ENCODE measurements around the gene RIPK4.

DNA sequence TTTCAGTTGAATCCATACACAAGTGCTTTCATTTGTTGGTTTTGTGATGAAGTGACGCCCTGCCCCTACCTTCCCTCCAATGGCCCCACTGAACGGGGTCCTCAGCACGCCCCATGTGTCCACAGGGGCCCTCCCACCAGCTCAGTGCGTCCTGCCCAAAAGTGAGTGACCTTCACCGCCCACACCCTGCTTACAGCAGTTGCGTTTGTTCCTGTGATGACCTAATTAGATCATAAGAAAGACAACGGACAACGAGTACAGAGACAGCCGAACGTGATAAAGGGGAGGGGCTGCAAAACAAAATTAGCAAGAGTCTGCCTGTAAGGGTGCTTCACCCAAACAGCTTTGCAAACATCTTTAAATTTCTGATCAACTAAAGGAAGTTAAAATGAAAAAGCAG lies 38.2 kb upstream of the RIPK4 start:
- TF ChIP-seq, protein P1, sequence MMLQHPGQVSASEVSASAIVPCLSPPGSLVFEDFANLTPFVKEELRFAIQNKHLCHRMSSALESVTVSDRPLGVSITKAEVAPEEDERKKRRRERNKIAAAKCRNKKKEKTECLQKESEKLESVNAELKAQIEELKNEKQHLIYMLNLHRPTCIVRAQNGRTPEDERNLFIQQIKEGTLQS (IDR thresholded peaks at IDR 0.05) = no peak
- TF ChIP-seq, protein P2, sequence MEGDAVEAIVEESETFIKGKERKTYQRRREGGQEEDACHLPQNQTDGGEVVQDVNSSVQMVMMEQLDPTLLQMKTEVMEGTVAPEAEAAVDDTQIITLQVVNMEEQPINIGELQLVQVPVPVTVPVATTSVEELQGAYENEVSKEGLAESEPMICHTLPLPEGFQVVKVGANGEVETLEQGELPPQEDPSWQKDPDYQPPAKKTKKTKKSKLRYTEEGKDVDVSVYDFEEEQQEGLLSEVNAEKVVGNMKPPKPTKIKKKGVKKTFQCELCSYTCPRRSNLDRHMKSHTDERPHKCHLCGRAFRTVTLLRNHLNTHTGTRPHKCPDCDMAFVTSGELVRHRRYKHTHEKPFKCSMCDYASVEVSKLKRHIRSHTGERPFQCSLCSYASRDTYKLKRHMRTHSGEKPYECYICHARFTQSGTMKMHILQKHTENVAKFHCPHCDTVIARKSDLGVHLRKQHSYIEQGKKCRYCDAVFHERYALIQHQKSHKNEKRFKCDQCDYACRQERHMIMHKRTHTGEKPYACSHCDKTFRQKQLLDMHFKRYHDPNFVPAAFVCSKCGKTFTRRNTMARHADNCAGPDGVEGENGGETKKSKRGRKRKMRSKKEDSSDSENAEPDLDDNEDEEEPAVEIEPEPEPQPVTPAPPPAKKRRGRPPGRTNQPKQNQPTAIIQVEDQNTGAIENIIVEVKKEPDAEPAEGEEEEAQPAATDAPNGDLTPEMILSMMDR (IDR thresholded peaks at IDR 0.05; ENCODE audit: low read depth, low read length, missing input control) = no peak
- no peak for TF ChIP-seq GABPA (IDR thresholded peaks at IDR 0.05 in 1 of 2, conservative IDR thresholded peaks at IDR 0.05 in 1 of 2)
- no peak for TF ChIP-seq FOXA2 (IDR thresholded peaks at IDR 0.05)
- no peak for TF ChIP-seq YY1 (IDR thresholded peaks at IDR 0.05)
- TF ChIP-seq, protein P3, sequence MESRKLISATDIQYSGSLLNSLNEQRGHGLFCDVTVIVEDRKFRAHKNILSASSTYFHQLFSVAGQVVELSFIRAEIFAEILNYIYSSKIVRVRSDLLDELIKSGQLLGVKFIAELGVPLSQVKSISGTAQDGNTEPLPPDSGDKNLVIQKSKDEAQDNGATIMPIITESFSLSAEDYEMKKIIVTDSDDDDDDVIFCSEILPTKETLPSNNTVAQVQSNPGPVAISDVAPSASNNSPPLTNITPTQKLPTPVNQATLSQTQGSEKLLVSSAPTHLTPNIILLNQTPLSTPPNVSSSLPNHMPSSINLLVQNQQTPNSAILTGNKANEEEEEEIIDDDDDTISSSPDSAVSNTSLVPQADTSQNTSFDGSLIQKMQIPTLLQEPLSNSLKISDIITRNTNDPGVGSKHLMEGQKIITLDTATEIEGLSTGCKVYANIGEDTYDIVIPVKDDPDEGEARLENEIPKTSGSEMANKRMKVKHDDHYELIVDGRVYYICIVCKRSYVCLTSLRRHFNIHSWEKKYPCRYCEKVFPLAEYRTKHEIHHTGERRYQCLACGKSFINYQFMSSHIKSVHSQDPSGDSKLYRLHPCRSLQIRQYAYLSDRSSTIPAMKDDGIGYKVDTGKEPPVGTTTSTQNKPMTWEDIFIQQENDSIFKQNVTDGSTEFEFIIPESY (IDR thresholded peaks at IDR 0.05) = no peak
- TF ChIP-seq TAF1 (conservative IDR thresholded peaks at IDR 0.05) = no peak
